Endodermal cell (in vitro differentiated cells): ENCODE measurements around the gene ITGB3. TPM values are rescaled to one million over a fixed set of nuclear protein-coding genes. Genes with fewer than 3 reads are reported as not detected.
"Not testable (repeated sequence)": the region's sequence is repeated elsewhere in the genome, so short reads cannot be mapped to it uniquely, and the experiment has no call there.

Experiments
- DNase-seq: peaks from one replicate; pipeline ENCODE4 v3.0.0-alpha.2; 2017
- H3K27ac ChIP-seq: 2 replicates; pipeline ENCODE4 v1.5.1; 2013; ENCODE audit warnings: mild to moderate bottlenecking, low read depth, low read length, moderate library complexity
- H3K27me3 ChIP-seq: 2 replicates; pipeline ENCODE4 v1.6.1; 2013; ENCODE audit warnings: mild to moderate bottlenecking, low read length, moderate library complexity; ENCODE audit not compliant: insufficient read depth, control insufficient read depth, poor library complexity, severe bottlenecking
- H3K36me3 ChIP-seq: 2 replicates; pipeline ENCODE4 v1.7.0; 2013; ENCODE audit warnings: mild to moderate bottlenecking, low read length, moderate library complexity; ENCODE audit not compliant: control insufficient read depth, insufficient read depth
- H3K4me1 ChIP-seq: one replicate; pipeline ENCODE4 v1.7.0; 2013; ENCODE audit warnings: low read length; ENCODE audit not compliant: control insufficient read depth, insufficient read depth
- H3K4me3 ChIP-seq: 2 replicates; pipeline ENCODE4 v1.5.1; 2013; ENCODE audit warnings: mild to moderate bottlenecking, low read length, moderate library complexity
- H3K9ac ChIP-seq: 2 replicates; pipeline ENCODE4 v1.6.1; 2013; ENCODE audit warnings: mild to moderate bottlenecking, low read length, moderate library complexity; ENCODE audit not compliant: poor library complexity, severe bottlenecking; ENCODE audit errors: extremely low read depth
- H3K9me3 ChIP-seq: 2 replicates; pipeline ENCODE4 v1.6.1; 2013; ENCODE audit warnings: mild to moderate bottlenecking, low read length, moderate library complexity; ENCODE audit not compliant: control insufficient read depth
- H3K27ac Mint-ChIP-seq: 2 replicates; pipeline ENCODE4 v1.8.0; 2020; ENCODE audit warnings: mixed read lengths
- H3K27me3 Mint-ChIP-seq: 2 replicates; pipeline ENCODE4 v1.8.0; 2021; ENCODE audit warnings: mild to moderate bottlenecking, mixed read lengths; ENCODE audit not compliant: insufficient read depth
- H3K36me3 Mint-ChIP-seq: 2 replicates; pipeline ENCODE4 v1.8.0; 2020; ENCODE audit warnings: low read depth, mixed read lengths
- H3K4me1 Mint-ChIP-seq: 2 replicates; pipeline ENCODE4 v1.8.0; 2020; ENCODE audit warnings: mixed read lengths
- H3K4me3 Mint-ChIP-seq: 2 replicates; pipeline ENCODE4 v1.8.0; 2020; ENCODE audit warnings: mild to moderate bottlenecking, moderate library complexity, mixed read lengths
- H3K9me3 Mint-ChIP-seq: 2 replicates; pipeline ENCODE4 v1.8.0; 2020; ENCODE audit warnings: mild to moderate bottlenecking, mixed read lengths
- CTCF ChIP-seq: fragments of 200-600 bp; sonication (generic); conservative IDR thresholded peaks from 2 replicates; pipeline ENCODE4 v1.5.0; 2021; ENCODE audit warnings: antibody characterized with exemption, mild to moderate bottlenecking
- WGBS, 2 experiments: methylation state at CpG; one replicate each; pipeline versions ENCODE4 v1.1.5 to v1.1.7; 2013; ENCODE audit warnings: missing lambda C conversion rate in 2 of 2, mixed read lengths in 1 of 2; ENCODE audit not compliant: insufficient coverage in 1 of 2, insufficient read length in 1 of 2; 5-methylcytosine and 5-hydroxymethylcytosine counted together
- total RNA-seq, 2 donors: library from RNA; stranded (reverse); fragmentation: NEBNext Ultra II Directional in 1 of 2; extraction: Animal tissue kit (Norgen Biotek cat#: 25700) in 1 of 2; gene quantifications; 2 replicates in 1 of 2; 3 replicates in 1 of 2; pipeline ENCODE4 v1.2.1, GENCODE V29; 2021

The ITGB3 gene
- total RNA-seq, 2 donors from 2014 or later, result 0.51 to 0.73 TPM

GRCh38 chr17:47212458-47212857 lies 41.2 kb upstream of the ITGB3 start:
- WGBS, 2 experiments, result 88 to 95% methylated on average over 2 of the region's 2 CpGs
- no peak for DNase-seq
- Mint-ChIP-seq H3K36me3 (no peaks in the 10 kb centered on the region), H3K27ac (no peak overlapping the region), H3K27me3 (peaks cover 2% of the 10 kb centered on the region), H3K4me1 (peaks cover 20% of the 10 kb centered on the region), H3K9me3 (no peaks in the 10 kb centered on the region), H3K4me3 (no peak overlapping the region)
- Histone ChIP-seq H3K36me3 (peaks cover 9% of the 10 kb centered on the region), H3K9me3 (no peaks in the 10 kb centered on the region), H3K27ac (no peak overlapping the region), H3K9ac (no peak overlapping the region), H3K4me3 (no peak overlapping the region), H3K4me1 (no peaks in the 10 kb centered on the region), H3K27me3 (no peaks in the 10 kb centered on the region)
- no peak for TF ChIP-seq CTCF

- Mint-ChIP-seq H3K4me1 (peaks cover 21% of the 10 kb centered on the region), H3K27me3 (peaks cover 2% of the 10 kb centered on the region), H3K27ac (no peak overlapping the region), H3K4me3 (no peak overlapping the region), H3K36me3 (no peaks in the 10 kb centered on the region), H3K9me3 (no peaks in the 10 kb centered on the region)
- no peak overlapping the region for H3K27ac ChIP-seq
- WGBS, 2 experiments, result 90 to 93% methylated on average over 2 of the region's 4 CpGs
- H3K9me3 ChIP-seq, result no peaks in the 10 kb centered on the region
- TF ChIP-seq CTCF, result no peak
- H3K4me1 ChIP-seq, result no peaks in the 10 kb centered on the region
- no peak overlapping the region for H3K9ac ChIP-seq
- no peak overlapping the region for H3K4me3 ChIP-seq
- H3K27me3 ChIP-seq, result no peaks in the 10 kb centered on the region
- no peak for DNase-seq
- H3K36me3 ChIP-seq, result peaks cover 9% of the 10 kb centered on the region
These were observed 40.1 kb upstream of the ITGB3 start for GRCh38 chr17:47213540-47213939.

- Histone ChIP-seq H3K4me1 (peaks cover 12% of the 10 kb centered on the region), H3K9me3 (no peaks in the 10 kb centered on the region), H3K27ac (no peak overlapping the region), H3K9ac (no peak overlapping the region), H3K27me3 (no peaks in the 10 kb centered on the region), H3K36me3 (peaks cover 9% of the 10 kb centered on the region), H3K4me3 (no peak overlapping the region)
- no peaks in the 10 kb centered on the region for H3K36me3 Mint-ChIP-seq
- H3K27ac Mint-ChIP-seq, result no peak overlapping the region
- WGBS, 2 experiments, result 97% methylated on average over 3 of the region's 3 CpGs; no CpG with 5 or more reads in 1 of the 2 experiments
- no peak overlapping the region for H3K4me3 Mint-ChIP-seq
- peaks cover 6% of the 10 kb centered on the region for H3K27me3 Mint-ChIP-seq
- no peak for DNase-seq
- TF ChIP-seq CTCF, result no peak
- H3K4me1 Mint-ChIP-seq, result peaks cover 22% of the 10 kb centered on the region
- H3K9me3 Mint-ChIP-seq, result no peaks in the 10 kb centered on the region
These were observed 38.7 kb upstream of the ITGB3 start for GRCh38 chr17:47214931-47215330.

GRCh38 chr17:47216821-47217220 lies 36.8 kb upstream of the ITGB3 start:
- H3K27ac Mint-ChIP-seq, H3K9ac ChIP-seq, H3K27ac ChIP-seq, H3K36me3 Mint-ChIP-seq, H3K4me3 ChIP-seq, H3K27me3 ChIP-seq, H3K9me3 Mint-ChIP-seq, DNase-seq, H3K4me3 Mint-ChIP-seq, H3K9me3 ChIP-seq: not testable (repeated sequence)
- Mint-ChIP-seq H3K4me1 (peaks cover 30% of the 10 kb centered on the region), H3K27me3 (peaks cover 14% of the 10 kb centered on the region)
- peaks cover 14% of the 10 kb centered on the region for H3K36me3 ChIP-seq
- peaks cover 19% of the 10 kb centered on the region for H3K4me1 ChIP-seq
- WGBS, 2 experiments, result 97 to 100% methylated on average over 2 to 4 of the region's 4 CpGs

GRCh38 chr17:47217279-47217678 lies 36.3 kb upstream of the ITGB3 start:
- H3K36me3 ChIP-seq, result peaks cover 18% of the 10 kb centered on the region
- 82 to 100% methylated on average over 2 of the region's 2 CpGs for WGBS, 2 experiments

More at GRCh38 chr17:47217279-47217678, 36.3 kb upstream of the ITGB3 start:
- peaks cover 19% of the 10 kb centered on the region for H3K4me1 ChIP-seq
- not testable (repeated sequence) for H3K9ac ChIP-seq, H3K27me3 ChIP-seq, H3K9me3 Mint-ChIP-seq, H3K36me3 Mint-ChIP-seq, DNase-seq, H3K27ac ChIP-seq, H3K4me3 ChIP-seq, H3K9me3 ChIP-seq, H3K4me3 Mint-ChIP-seq, H3K27ac Mint-ChIP-seq
- Mint-ChIP-seq H3K4me1 (peaks cover 30% of the 10 kb centered on the region), H3K27me3 (peaks cover 15% of the 10 kb centered on the region)
